ENCODE results near the gene EPHA6. TPM values are rescaled to one million over a fixed set of nuclear protein-coding genes. Genes with fewer than 3 reads are reported as not detected.

Gene EPHA6
- total RNA-seq, 2 donors from 2014 or later = 0.22 to 3.0 TPM

- no peaks in the 10 kb centered on the region for H3K27me3 ChIP-seq
These were observed 906.0 kb downstream of the EPHA6 start for GRCh38 chr3:97720417-97720816.

GRCh38 chr3:97721446-97721845 is 907.1 kb downstream of the EPHA6 start:
- H3K27ac ChIP-seq = no peak overlapping the region
- no peak overlapping the region for H3K4me3 ChIP-seq
- DNase-seq = no peak
- no peaks in the 10 kb centered on the region for H3K9me3 ChIP-seq
- no peak overlapping the region for H3K9ac ChIP-seq (ENCODE audit: low read depth in 2 of 2, low read length in 2 of 2)
- intact Hi-C loops (cut with DNase I) = no loop called here
- H3K27me3 ChIP-seq = no peaks in the 10 kb centered on the region
- TF ChIP-seq CTCF (IDR thresholded peaks at IDR 0.05) = no peak
- H3K36me3 ChIP-seq = no peaks in the 10 kb centered on the region
- H3K4me1 ChIP-seq = no peaks in the 10 kb centered on the region

More at GRCh38 chr3:97720417-97720816, 906.0 kb downstream of the EPHA6 start:
- Histone ChIP-seq H3K36me3 (no peaks in the 10 kb centered on the region), H3K27ac (no peak overlapping the region), H3K9ac (ENCODE audit: low read depth in 2 of 2, low read length in 2 of 2) (no peak overlapping the region), H3K9me3 (no peaks in the 10 kb centered on the region), H3K4me3 (no peak overlapping the region), H3K4me1 (no peaks in the 10 kb centered on the region)
- no peak for DNase-seq
- intact Hi-C loops (cut with DNase I) = no loop called here
- TF ChIP-seq CTCF (IDR thresholded peaks at IDR 0.05) = no peak

GRCh38 chr3:97736928-97737327 is 922.5 kb downstream of the EPHA6 start:
- no peaks in the 10 kb centered on the region for H3K4me1 ChIP-seq
- no peaks in the 10 kb centered on the region for H3K36me3 ChIP-seq
- no peaks in the 10 kb centered on the region for H3K27me3 ChIP-seq
- no peak for DNase-seq
- H3K9me3 ChIP-seq = no peaks in the 10 kb centered on the region
- TF ChIP-seq CTCF (IDR thresholded peaks at IDR 0.05) = no peak
- H3K4me3 ChIP-seq = no peak overlapping the region
- no peak overlapping the region for H3K9ac ChIP-seq (ENCODE audit: low read depth in 2 of 2, low read length in 2 of 2)
- H3K27ac ChIP-seq = no peak overlapping the region
- intact Hi-C loops (cut with DNase I) = no loop called here

- TF ChIP-seq CTCF (IDR thresholded peaks at IDR 0.05) = no peak
- DNase-seq = no peak
- Histone ChIP-seq H3K4me3 (no peak overlapping the region), H3K4me1 (no peaks in the 10 kb centered on the region), H3K9me3 (no peaks in the 10 kb centered on the region), H3K36me3 (no peaks in the 10 kb centered on the region), H3K27ac (no peak overlapping the region), H3K9ac (ENCODE audit: low read depth in 2 of 2, low read length in 2 of 2) (no peak overlapping the region), H3K27me3 (no peaks in the 10 kb centered on the region)
- intact Hi-C loops (cut with DNase I) = no loop called here
These were observed 924.4 kb downstream of the EPHA6 start for GRCh38 chr3:97738761-97739160.

DNA sequence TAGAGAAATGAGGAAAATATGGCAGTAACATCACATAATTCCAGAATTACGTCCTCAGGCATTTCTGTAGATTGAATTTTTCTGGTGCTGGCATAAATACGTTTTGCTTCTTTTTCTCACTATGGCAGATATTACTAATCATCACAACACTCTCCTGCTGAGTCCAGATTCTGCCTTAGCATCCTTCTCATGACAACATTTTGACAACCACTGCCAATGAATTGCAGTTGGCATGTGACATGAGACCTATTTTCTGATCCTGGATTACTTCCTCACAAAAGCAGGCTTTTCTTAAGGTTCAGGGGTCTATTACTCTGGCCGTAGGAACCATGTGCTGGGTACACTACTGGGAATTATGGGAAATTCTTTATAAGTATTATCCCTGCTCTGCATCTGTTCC is 927.6 kb downstream of the EPHA6 start:
- Histone ChIP-seq H3K4me1 (no peaks in the 10 kb centered on the region), H3K4me3 (no peak overlapping the region), H3K27ac (no peak overlapping the region), H3K9me3 (no peaks in the 10 kb centered on the region), H3K27me3 (no peaks in the 10 kb centered on the region), H3K36me3 (no peaks in the 10 kb centered on the region), H3K9ac (ENCODE audit: low read depth in 2 of 2, low read length in 2 of 2) (no peak overlapping the region)
- intact Hi-C loops (cut with DNase I) = no loop called here
- no peak for TF ChIP-seq CTCF (IDR thresholded peaks at IDR 0.05)
- no peak for DNase-seq

GRCh38 chr3:97744289-97744688 is 929.9 kb downstream of the EPHA6 start:
- Histone ChIP-seq H3K9ac (ENCODE audit: low read depth in 2 of 2, low read length in 2 of 2) (no peak overlapping the region), H3K4me1 (no peaks in the 10 kb centered on the region), H3K9me3 (no peaks in the 10 kb centered on the region), H3K27ac (no peak overlapping the region), H3K4me3 (no peak overlapping the region), H3K27me3 (no peaks in the 10 kb centered on the region), H3K36me3 (no peaks in the 10 kb centered on the region)
- no peak for DNase-seq
- intact Hi-C loops (cut with DNase I) = no loop called here
- no peak for TF ChIP-seq CTCF (IDR thresholded peaks at IDR 0.05)

Data from colonic mucosa (tissue), 4 donors.